ENCODE results near the gene NFATC1.

DNA sequence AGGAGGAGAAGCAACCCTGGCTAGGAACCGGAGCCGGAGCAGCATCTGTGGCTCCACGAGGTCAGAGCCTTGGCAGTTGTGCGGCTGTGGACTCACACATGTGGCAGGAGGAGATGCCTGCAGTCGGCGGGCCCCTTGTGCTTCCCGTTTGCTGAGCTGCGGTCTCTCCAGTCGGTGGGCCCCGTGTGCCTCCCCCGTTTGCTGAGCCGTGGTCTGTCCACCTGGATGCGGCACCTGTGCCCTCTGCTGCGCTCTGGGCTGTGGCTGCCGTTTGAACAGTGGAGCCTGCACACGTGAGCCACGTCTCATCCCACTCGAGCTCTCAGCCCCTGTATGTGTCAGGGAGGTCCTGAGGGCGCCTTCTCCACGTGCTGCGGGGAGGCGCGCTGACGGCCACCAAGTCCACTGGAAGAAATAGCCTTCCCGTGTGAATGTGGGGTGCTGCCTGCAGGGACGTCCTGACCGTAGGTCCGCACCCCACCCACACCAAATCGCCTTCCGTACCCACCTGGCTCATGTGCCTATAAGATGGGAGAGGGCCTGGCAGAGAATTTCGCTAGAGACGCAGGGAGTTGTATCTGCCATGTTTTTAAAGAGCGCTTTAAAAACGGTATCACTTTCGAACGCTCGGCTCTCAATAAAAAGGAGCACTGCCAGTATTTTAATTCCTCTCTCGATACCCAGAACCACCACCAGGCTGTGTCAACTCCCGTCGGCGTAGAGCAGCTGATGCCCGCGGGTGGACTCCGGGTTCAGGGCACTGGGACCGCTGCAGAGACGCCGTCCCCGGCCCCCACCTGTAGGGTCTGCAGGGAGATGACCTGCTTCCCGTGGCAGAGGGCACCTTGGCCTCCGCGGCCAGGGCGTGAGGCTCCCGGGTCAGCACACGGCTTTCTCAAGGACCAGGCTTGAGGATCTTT, 117.0 kb downstream of the NFATC1 start:
- TF ChIP-seq, protein P1, sequence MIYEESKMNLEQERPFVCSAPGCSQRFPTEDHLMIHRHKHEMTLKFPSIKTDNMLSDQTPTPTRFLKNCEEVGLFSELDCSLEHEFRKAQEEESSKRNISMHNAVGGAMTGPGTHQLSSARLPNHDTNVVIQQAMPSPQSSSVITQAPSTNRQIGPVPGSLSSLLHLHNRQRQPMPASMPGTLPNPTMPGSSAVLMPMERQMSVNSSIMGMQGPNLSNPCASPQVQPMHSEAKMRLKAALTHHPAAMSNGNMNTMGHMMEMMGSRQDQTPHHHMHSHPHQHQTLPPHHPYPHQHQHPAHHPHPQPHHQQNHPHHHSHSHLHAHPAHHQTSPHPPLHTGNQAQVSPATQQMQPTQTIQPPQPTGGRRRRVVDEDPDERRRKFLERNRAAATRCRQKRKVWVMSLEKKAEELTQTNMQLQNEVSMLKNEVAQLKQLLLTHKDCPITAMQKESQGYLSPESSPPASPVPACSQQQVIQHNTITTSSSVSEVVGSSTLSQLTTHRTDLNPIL (CRISPR knock-in tag; IDR thresholded peaks at IDR 0.05; ENCODE audit: low read depth): no peak
- TF ChIP-seq ZFP3 (CRISPR knock-in tag; IDR thresholded peaks at IDR 0.05): no peak
- TF ChIP-seq RARB (CRISPR knock-in tag; IDR thresholded peaks at IDR 0.05): no peak
- TF ChIP-seq, protein P2, sequence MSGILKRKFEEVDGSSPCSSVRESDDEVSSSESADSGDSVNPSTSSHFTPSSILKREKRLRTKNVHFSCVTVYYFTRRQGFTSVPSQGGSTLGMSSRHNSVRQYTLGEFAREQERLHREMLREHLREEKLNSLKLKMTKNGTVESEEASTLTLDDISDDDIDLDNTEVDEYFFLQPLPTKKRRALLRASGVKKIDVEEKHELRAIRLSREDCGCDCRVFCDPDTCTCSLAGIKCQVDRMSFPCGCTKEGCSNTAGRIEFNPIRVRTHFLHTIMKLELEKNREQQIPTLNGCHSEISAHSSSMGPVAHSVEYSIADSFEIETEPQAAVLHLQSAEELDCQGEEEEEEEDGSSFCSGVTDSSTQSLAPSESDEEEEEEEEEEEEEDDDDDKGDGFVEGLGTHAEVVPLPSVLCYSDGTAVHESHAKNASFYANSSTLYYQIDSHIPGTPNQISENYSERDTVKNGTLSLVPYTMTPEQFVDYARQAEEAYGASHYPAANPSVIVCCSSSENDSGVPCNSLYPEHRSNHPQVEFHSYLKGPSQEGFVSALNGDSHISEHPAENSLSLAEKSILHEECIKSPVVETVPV (CRISPR knock-in tag; IDR thresholded peaks at IDR 0.05): no peak
- TF ChIP-seq, protein P3, sequence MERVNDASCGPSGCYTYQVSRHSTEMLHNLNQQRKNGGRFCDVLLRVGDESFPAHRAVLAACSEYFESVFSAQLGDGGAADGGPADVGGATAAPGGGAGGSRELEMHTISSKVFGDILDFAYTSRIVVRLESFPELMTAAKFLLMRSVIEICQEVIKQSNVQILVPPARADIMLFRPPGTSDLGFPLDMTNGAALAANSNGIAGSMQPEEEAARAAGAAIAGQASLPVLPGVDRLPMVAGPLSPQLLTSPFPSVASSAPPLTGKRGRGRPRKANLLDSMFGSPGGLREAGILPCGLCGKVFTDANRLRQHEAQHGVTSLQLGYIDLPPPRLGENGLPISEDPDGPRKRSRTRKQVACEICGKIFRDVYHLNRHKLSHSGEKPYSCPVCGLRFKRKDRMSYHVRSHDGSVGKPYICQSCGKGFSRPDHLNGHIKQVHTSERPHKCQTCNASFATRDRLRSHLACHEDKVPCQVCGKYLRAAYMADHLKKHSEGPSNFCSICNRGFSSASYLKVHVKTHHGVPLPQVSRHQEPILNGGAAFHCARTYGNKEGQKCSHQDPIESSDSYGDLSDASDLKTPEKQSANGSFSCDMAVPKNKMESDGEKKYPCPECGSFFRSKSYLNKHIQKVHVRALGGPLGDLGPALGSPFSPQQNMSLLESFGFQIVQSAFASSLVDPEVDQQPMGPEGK (CRISPR knock-in tag; IDR thresholded peaks at IDR 0.05; ENCODE audit: borderline replicate concordance): no peak
- TF ChIP-seq SNAI2 (CRISPR knock-in tag; IDR thresholded peaks at IDR 0.05): no peak
- TF ChIP-seq ZNF565 (CRISPR knock-in tag; conservative IDR thresholded peaks at IDR 0.05; ENCODE audit: low read depth): no peak
